ENCODE data around the gene TRPM2. TPM values are rescaled to one million over a fixed set of nuclear protein-coding genes. Genes with fewer than 3 reads are reported as not detected.

Gene TRPM2
- total RNA-seq, 1 experiment from 2014 or later: not detected

GRCh38 chr21:44464351-44464750, 110.9 kb downstream of the TRPM2 start:
- DNase-seq: no peak
- H3K27me3 Mint-ChIP-seq (ENCODE audit: unreplicated experiment): peaks cover 34% of the 10 kb centered on the region
- H3K27ac Mint-ChIP-seq (ENCODE audit: unreplicated experiment): no peak overlapping the region
- no peak overlapping the region for H3K4me3 Mint-ChIP-seq (ENCODE audit: low read depth, unreplicated experiment)
- H3K9me3 Mint-ChIP-seq (ENCODE audit: low read depth, unreplicated experiment): peaks cover 5% of the 10 kb centered on the region
- no peak for TF ChIP-seq CTCF (IDR thresholded peaks at IDR 0.05; ENCODE audit: unreplicated experiment)
- no peaks in the 10 kb centered on the region for H3K4me1 Mint-ChIP-seq (ENCODE audit: low read depth, unreplicated experiment)
- H3K36me3 Mint-ChIP-seq (ENCODE audit: insufficient read depth, unreplicated experiment): no peaks in the 10 kb centered on the region
- intact Hi-C loops (cut with micrococcal nuclease; ENCODE audit: unreplicated experiment): no loop called here
- CTCF ChIA-PET: no interaction called here
- no TSS peak for BruUV-seq (replicated peaks)

- Mint-ChIP-seq H3K9me3 (ENCODE audit: low read depth, unreplicated experiment) (peaks cover 5% of the 10 kb centered on the region), H3K27me3 (ENCODE audit: unreplicated experiment) (peaks cover 34% of the 10 kb centered on the region), H3K4me1 (ENCODE audit: low read depth, unreplicated experiment) (no peaks in the 10 kb centered on the region), H3K36me3 (ENCODE audit: insufficient read depth, unreplicated experiment) (no peaks in the 10 kb centered on the region), H3K27ac (ENCODE audit: unreplicated experiment) (no peak overlapping the region), H3K4me3 (ENCODE audit: low read depth, unreplicated experiment) (no peak overlapping the region)
- TF ChIP-seq CTCF (IDR thresholded peaks at IDR 0.05; ENCODE audit: unreplicated experiment): no peak
- CTCF ChIA-PET: no interaction called here
- no TSS peak for BruUV-seq (replicated peaks)
- intact Hi-C loops (cut with micrococcal nuclease; ENCODE audit: unreplicated experiment): no loop called here
- DNase-seq: no peak
Observed at GRCh38 chr21:44466351-44466954, 113.0 kb downstream of the TRPM2 start.

GRCh38 chr21:44466996-44467858, 113.8 kb downstream of the TRPM2 start:
- intact Hi-C loops (cut with micrococcal nuclease; ENCODE audit: unreplicated experiment): no loop called here
- BruUV-seq (replicated peaks): no TSS peak
- no peak for TF ChIP-seq CTCF (IDR thresholded peaks at IDR 0.05; ENCODE audit: unreplicated experiment)
- H3K36me3 Mint-ChIP-seq (ENCODE audit: insufficient read depth, unreplicated experiment): no peaks in the 10 kb centered on the region
- H3K4me3 Mint-ChIP-seq (ENCODE audit: low read depth, unreplicated experiment): no peak overlapping the region
- CTCF ChIA-PET: no interaction called here
- H3K27ac Mint-ChIP-seq (ENCODE audit: unreplicated experiment): no peak overlapping the region
- H3K4me1 Mint-ChIP-seq (ENCODE audit: low read depth, unreplicated experiment): no peaks in the 10 kb centered on the region
- H3K27me3 Mint-ChIP-seq (ENCODE audit: unreplicated experiment): peaks cover 34% of the 10 kb centered on the region
- no peak for DNase-seq
- peaks cover 5% of the 10 kb centered on the region for H3K9me3 Mint-ChIP-seq (ENCODE audit: low read depth, unreplicated experiment)

- Mint-ChIP-seq H3K27me3 (ENCODE audit: unreplicated experiment) (peaks cover 33% of the 10 kb centered on the region), H3K4me3 (ENCODE audit: low read depth, unreplicated experiment) (no peak overlapping the region), H3K4me1 (ENCODE audit: low read depth, unreplicated experiment) (no peaks in the 10 kb centered on the region), H3K36me3 (ENCODE audit: insufficient read depth, unreplicated experiment) (no peaks in the 10 kb centered on the region), H3K27ac (ENCODE audit: unreplicated experiment) (no peak overlapping the region), H3K9me3 (ENCODE audit: low read depth, unreplicated experiment) (peaks cover 5% of the 10 kb centered on the region)
- no peak for TF ChIP-seq CTCF (IDR thresholded peaks at IDR 0.05; ENCODE audit: unreplicated experiment)
- no TSS peak for BruUV-seq (replicated peaks)
- intact Hi-C loops (cut with micrococcal nuclease; ENCODE audit: unreplicated experiment): no loop called here
- no peak for DNase-seq
- CTCF ChIA-PET: no interaction called here
Observed at GRCh38 chr21:44467859-44468195, 114.4 kb downstream of the TRPM2 start.
